Left ventricle myocardium inferior (tissue), 1 donor: ENCODE measurements around the gene FGD2. TPM values are rescaled to one million over a fixed set of nuclear protein-coding genes. Genes with fewer than 3 reads are reported as not detected.
A peak's percentile ranks its signal among the peaks of the same experiment; 100 is the strongest.

Experiments
- DNase-seq: peaks from one replicate; pipeline ENCODE4 v3.0.0-alpha.2; 2020
- H3K27ac ChIP-seq: fragments of 200-600 bp; replicated peaks from 2 replicates; pipeline ENCODE4 v1.8.0; 2021
- H3K27me3 ChIP-seq: fragments of 200-600 bp; 2 replicates; pipeline ENCODE4 v1.8.0; 2021; ENCODE audit warnings: low read depth
- H3K36me3 ChIP-seq: fragments of 200-600 bp; 2 replicates; pipeline ENCODE4 v1.8.0; 2021
- H3K4me1 ChIP-seq: fragments of 200-600 bp; 2 replicates; pipeline ENCODE4 v1.8.0; 2021
- H3K4me3 ChIP-seq: fragments of 200-600 bp; 2 replicates; pipeline ENCODE4 v1.8.0; 2021; ENCODE audit warnings: mild to moderate bottlenecking, moderate library complexity
- H3K9me3 ChIP-seq: fragments of 200-600 bp; replicated peaks from 2 replicates; pipeline ENCODE4 v1.8.0; 2021
- CTCF ChIP-seq: fragments of 200-600 bp; IDR thresholded peaks from 2 replicates; pipeline ENCODE4 v1.8.0; 2021; ENCODE audit warnings: antibody characterized with exemption, mild to moderate bottlenecking, borderline replicate concordance
- intact Hi-C: fragments of 100-400 bp; cut with micrococcal nuclease; formaldehyde crosslinking; loops from one replicate; pipeline ENCODE4 v1.11.0; 2022
- total RNA-seq: library from RNA; stranded (reverse); fragmentation: NEBNext Ultra II Directional; extraction: Animal tissue kit (Norgen Biotek cat#: 25700); gene quantifications from one replicate; pipeline ENCODE4 v1.2.1, GENCODE V29; 2021
- donor health status: DM: no; HTN: yes; CAD: no; lungs with severe emphysema.

FGD2 gene
- total RNA-seq, 1 donor from 2014 or later = 6.0 TPM

GRCh38 chr6:36958775-36959554, 46.5 kb upstream of the FGD2 start:
- Histone ChIP-seq H3K36me3 (no peaks in the 10 kb centered on the region), H3K9me3 (no peaks in the 10 kb centered on the region), H3K4me1 (peaks cover 53% of the 10 kb centered on the region), H3K27ac (no peak overlapping the region), H3K27me3 (no peaks in the 10 kb centered on the region), H3K4me3 (no peak overlapping the region)
- intact Hi-C loops = no loop called here
- no peak for TF ChIP-seq CTCF
- no peak for DNase-seq

- no peak for DNase-seq
- TF ChIP-seq CTCF = no peak
- Histone ChIP-seq H3K27ac (peak overlapping the region; percentile 76), H3K27me3 (no peaks in the 10 kb centered on the region), H3K9me3 (no peaks in the 10 kb centered on the region), H3K36me3 (no peaks in the 10 kb centered on the region), H3K4me1 (peaks cover 55% of the 10 kb centered on the region), H3K4me3 (no peak overlapping the region)
- intact Hi-C loops = no loop called here
These were observed 45.8 kb upstream of the FGD2 start for GRCh38 chr6:36959555-36960250.

- intact Hi-C loops = no loop called here
- H3K27ac ChIP-seq = peak overlapping the region; percentile 76
These were observed 43.7 kb upstream of the FGD2 start for GRCh38 chr6:36961441-36962435.

DNA sequence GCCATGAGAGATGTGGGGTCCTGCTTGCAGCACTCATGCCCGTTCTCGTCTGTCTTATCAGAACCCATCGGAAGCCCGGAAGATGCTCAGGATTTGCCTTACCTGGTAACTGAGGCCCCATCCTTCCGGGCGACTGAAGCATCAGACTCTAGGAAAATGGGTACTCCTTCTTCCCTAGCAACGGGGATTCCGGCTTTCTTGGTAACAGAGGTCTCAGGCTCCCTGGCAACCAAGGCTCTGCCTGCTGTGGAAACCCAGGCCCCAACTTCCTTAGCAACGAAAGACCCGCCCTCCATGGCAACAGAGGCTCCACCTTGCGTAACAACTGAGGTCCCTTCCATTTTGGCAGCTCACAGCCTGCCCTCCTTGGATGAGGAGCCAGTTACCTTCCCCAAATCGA, 42.6 kb upstream of the FGD2 start:
- intact Hi-C loops = no loop called here
- no peak overlapping the region for H3K27ac ChIP-seq
- peaks cover 12% of the 10 kb centered on the region for H3K36me3 ChIP-seq

More at GRCh38 chr6:36961441-36962435, 43.7 kb upstream of the FGD2 start:
- no peak for TF ChIP-seq CTCF
- no peak overlapping the region for H3K4me3 ChIP-seq
- no peaks in the 10 kb centered on the region for H3K9me3 ChIP-seq
- H3K4me1 ChIP-seq = peaks cover 48% of the 10 kb centered on the region
- DNase-seq = no peak
- peaks cover 2% of the 10 kb centered on the region for H3K36me3 ChIP-seq
- H3K27me3 ChIP-seq = no peaks in the 10 kb centered on the region

More for the DNA sequence above, 42.6 kb upstream of the FGD2 start:
- H3K27me3 ChIP-seq = no peaks in the 10 kb centered on the region
- TF ChIP-seq CTCF = no peak
- H3K4me1 ChIP-seq = peaks cover 60% of the 10 kb centered on the region
- H3K4me3 ChIP-seq = no peak overlapping the region
- DNase-seq = peak; percentile 73
- no peaks in the 10 kb centered on the region for H3K9me3 ChIP-seq
